ENCODE data around the gene DSCAML1. TPM values are rescaled to one million over a fixed set of nuclear protein-coding genes. Genes with fewer than 3 reads are reported as not detected.

DSCAML1 gene
- total RNA-seq, 1 donor from 2014 or later = 0.09 TPM

DNA sequence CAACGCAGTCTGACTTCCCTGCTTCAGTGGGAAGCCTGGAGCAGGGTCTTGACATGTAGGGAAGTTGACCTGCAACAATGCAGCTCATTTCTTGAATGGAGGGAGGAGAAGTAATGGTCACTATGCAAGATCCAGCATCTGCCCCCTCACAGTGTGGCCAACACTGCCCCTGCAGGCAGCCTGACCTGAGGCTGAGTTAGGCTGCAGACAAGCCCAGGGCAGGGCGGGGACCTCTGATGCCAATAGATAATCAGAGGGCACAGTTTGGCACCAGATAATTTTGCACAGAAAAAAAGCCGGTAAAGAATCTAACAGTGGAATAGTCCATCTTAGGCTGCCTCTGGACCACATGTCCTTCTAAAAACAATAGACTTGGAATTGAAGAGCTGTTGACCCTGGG lies 182.3 kb downstream of the DSCAML1 start:
- no peak for DNase-seq (ENCODE audit: low read depth, low spot score)
- Mint-ChIP-seq H3K4me3 (no peak overlapping the region), H3K36me3 (ENCODE audit: low read depth) (no peaks in the 10 kb centered on the region), H3K9me3 (no peaks in the 10 kb centered on the region), H3K27me3 (ENCODE audit: low read depth) (peaks cover 42% of the 10 kb centered on the region), H3K4me1 (peaks cover 7% of the 10 kb centered on the region), H3K27ac (ENCODE audit: unreplicated experiment) (no peak overlapping the region)
- TF ChIP-seq, protein P1, sequence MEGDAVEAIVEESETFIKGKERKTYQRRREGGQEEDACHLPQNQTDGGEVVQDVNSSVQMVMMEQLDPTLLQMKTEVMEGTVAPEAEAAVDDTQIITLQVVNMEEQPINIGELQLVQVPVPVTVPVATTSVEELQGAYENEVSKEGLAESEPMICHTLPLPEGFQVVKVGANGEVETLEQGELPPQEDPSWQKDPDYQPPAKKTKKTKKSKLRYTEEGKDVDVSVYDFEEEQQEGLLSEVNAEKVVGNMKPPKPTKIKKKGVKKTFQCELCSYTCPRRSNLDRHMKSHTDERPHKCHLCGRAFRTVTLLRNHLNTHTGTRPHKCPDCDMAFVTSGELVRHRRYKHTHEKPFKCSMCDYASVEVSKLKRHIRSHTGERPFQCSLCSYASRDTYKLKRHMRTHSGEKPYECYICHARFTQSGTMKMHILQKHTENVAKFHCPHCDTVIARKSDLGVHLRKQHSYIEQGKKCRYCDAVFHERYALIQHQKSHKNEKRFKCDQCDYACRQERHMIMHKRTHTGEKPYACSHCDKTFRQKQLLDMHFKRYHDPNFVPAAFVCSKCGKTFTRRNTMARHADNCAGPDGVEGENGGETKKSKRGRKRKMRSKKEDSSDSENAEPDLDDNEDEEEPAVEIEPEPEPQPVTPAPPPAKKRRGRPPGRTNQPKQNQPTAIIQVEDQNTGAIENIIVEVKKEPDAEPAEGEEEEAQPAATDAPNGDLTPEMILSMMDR (conservative IDR thresholded peaks at IDR 0.05) = no peak

DNA sequence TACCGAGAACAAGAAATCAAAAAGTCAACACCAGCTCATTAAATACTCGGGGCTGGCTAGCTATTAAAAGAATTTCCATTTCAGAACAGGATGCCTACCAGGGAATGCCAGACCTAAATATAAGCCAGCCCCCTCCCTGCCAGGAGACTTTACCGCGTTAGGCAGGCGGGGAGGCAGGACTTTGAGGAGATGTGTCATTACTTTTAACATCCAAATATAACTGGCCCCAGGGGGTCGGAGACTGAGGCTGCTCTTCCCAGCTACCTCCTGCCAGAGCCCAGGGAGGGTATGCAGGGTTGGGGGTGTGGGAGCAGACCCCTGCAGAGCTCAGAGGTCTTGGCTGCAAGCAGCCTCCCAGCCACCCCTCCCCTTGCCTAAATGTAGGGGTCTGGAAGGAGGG lies 183.5 kb downstream of the DSCAML1 start:
- H3K4me1 Mint-ChIP-seq = peaks cover 7% of the 10 kb centered on the region
- TF ChIP-seq, protein P1 (conservative IDR thresholded peaks at IDR 0.05) = no peak
- H3K4me3 Mint-ChIP-seq = no peak overlapping the region
- no peaks in the 10 kb centered on the region for H3K9me3 Mint-ChIP-seq
- H3K27me3 Mint-ChIP-seq (ENCODE audit: low read depth) = peaks cover 42% of the 10 kb centered on the region
- no peak for DNase-seq (ENCODE audit: low read depth, low spot score)
- no peaks in the 10 kb centered on the region for H3K36me3 Mint-ChIP-seq (ENCODE audit: low read depth)
- H3K27ac Mint-ChIP-seq (ENCODE audit: unreplicated experiment) = no peak overlapping the region

DNA sequence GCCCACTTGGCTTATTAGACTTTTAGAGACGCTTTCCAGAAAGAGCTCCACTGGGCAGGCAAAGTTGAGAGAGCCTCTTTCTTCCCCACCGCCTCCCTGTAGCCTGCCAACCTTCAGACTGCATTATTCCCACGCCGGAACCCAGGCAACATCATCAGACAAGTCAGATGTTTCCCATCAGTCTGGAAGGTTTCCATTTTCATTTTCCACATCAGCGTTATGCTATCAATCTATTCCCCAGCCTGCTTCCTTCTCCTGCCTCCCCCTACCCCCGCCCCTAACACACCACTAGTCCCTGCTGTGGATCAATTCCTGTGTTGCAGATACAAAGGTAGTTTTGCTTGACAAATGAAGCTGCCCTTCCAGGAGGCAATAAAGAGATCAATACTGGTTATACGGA lies 184.8 kb downstream of the DSCAML1 start:
- H3K9me3 Mint-ChIP-seq = no peaks in the 10 kb centered on the region
- no peak overlapping the region for H3K4me3 Mint-ChIP-seq
- H3K27me3 Mint-ChIP-seq (ENCODE audit: low read depth) = peaks cover 42% of the 10 kb centered on the region
- H3K36me3 Mint-ChIP-seq (ENCODE audit: low read depth) = no peaks in the 10 kb centered on the region
- TF ChIP-seq, protein P1 (conservative IDR thresholded peaks at IDR 0.05) = no peak
- no peak for DNase-seq (ENCODE audit: low read depth, low spot score)
- H3K4me1 Mint-ChIP-seq = peaks cover 7% of the 10 kb centered on the region
- no peak overlapping the region for H3K27ac Mint-ChIP-seq (ENCODE audit: unreplicated experiment)

DNA sequence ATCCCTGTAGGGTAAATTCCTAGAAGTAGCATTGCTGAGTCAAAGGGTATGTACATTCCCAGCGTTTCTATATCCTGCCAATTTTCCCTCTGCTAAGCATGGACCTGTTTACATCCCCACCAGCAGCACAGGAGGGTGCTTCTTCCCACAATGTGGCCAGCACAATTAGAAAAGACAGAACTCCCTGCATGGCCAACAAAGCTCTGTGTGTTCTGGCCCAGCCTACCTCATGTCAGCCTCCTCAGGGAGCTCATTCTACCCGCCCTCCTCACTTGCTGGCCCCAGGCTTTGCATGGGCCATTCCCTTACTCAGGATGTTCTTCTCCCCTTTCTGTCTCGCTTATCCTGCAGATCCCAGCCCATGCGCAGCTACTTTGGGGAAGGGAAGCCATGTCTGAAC lies 186.1 kb downstream of the DSCAML1 start:
- no peaks in the 10 kb centered on the region for H3K9me3 Mint-ChIP-seq
- DNase-seq (ENCODE audit: low read depth, low spot score) = no peak
- no peaks in the 10 kb centered on the region for H3K36me3 Mint-ChIP-seq (ENCODE audit: low read depth)
- peaks cover 45% of the 10 kb centered on the region for H3K27me3 Mint-ChIP-seq (ENCODE audit: low read depth)
- TF ChIP-seq, protein P1 (conservative IDR thresholded peaks at IDR 0.05) = no peak
- H3K27ac Mint-ChIP-seq (ENCODE audit: unreplicated experiment) = no peak overlapping the region
- H3K4me3 Mint-ChIP-seq = no peak overlapping the region
- H3K4me1 Mint-ChIP-seq = peaks cover 13% of the 10 kb centered on the region

DNA sequence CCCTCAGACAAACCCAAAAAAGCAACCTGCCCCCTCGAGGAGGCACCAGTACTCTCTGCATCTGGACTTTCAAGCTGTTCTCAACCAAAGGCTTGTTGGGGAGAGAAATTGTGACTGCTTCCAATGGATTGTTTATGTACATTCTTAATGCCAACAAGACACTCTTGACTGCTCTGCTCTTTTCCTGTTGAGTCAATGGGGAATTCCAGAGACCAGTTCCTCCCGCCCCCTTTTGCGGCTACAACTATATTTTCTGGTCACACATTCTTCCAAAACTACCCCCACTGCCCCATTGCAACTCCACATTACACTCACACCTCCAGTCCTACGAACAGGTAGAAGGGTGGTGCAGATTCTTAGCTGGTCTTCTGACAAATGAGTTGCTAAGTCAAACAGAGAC lies 187.0 kb downstream of the DSCAML1 start:
- no peak overlapping the region for H3K27ac Mint-ChIP-seq (ENCODE audit: unreplicated experiment)
- H3K27me3 Mint-ChIP-seq (ENCODE audit: low read depth) = peaks cover 43% of the 10 kb centered on the region
- no peak for DNase-seq (ENCODE audit: low read depth, low spot score)
- H3K36me3 Mint-ChIP-seq (ENCODE audit: low read depth) = no peaks in the 10 kb centered on the region
- TF ChIP-seq, protein P1 (conservative IDR thresholded peaks at IDR 0.05) = no peak
- no peak overlapping the region for H3K4me3 Mint-ChIP-seq
- no peaks in the 10 kb centered on the region for H3K9me3 Mint-ChIP-seq
- peaks cover 13% of the 10 kb centered on the region for H3K4me1 Mint-ChIP-seq

DNA sequence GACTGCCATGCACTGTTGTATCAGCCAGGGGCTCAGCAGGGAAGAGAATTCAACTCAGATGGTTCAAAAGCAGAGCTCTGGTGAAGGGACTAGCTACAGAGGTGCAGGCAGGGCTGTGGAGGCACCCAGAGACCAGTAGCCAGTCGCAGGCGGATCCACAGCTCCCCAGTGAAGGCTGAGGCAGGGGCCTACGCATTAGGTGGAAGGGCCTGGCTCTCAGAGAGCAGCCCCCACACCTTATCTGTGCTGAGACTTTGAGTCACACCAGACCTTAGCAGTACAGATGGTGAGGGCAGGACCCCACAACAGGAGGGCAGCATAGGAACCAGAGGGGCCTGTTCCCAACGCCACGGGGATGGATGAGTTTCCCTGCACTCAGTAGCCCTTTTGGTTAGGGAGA lies 189.6 kb downstream of the DSCAML1 start:
- peaks cover 20% of the 10 kb centered on the region for H3K27me3 Mint-ChIP-seq (ENCODE audit: low read depth)
- TF ChIP-seq, protein P1 (conservative IDR thresholded peaks at IDR 0.05) = no peak
- no peaks in the 10 kb centered on the region for H3K9me3 Mint-ChIP-seq
- no peak for DNase-seq (ENCODE audit: low read depth, low spot score)
- H3K4me1 Mint-ChIP-seq = peaks cover 29% of the 10 kb centered on the region
- H3K4me3 Mint-ChIP-seq = no peak overlapping the region
- H3K36me3 Mint-ChIP-seq (ENCODE audit: low read depth) = no peaks in the 10 kb centered on the region
- H3K27ac Mint-ChIP-seq (ENCODE audit: unreplicated experiment) = no peak overlapping the region

Measured in neural crest cell (in vitro differentiated cells).